Measurements from ENCODE around the gene PRKCQ.
"Not testable (repeated sequence)": the region's sequence is repeated elsewhere in the genome, so short reads cannot be mapped to it uniquely, and the experiment has no call there.

Gene PRKCQ

DNA sequence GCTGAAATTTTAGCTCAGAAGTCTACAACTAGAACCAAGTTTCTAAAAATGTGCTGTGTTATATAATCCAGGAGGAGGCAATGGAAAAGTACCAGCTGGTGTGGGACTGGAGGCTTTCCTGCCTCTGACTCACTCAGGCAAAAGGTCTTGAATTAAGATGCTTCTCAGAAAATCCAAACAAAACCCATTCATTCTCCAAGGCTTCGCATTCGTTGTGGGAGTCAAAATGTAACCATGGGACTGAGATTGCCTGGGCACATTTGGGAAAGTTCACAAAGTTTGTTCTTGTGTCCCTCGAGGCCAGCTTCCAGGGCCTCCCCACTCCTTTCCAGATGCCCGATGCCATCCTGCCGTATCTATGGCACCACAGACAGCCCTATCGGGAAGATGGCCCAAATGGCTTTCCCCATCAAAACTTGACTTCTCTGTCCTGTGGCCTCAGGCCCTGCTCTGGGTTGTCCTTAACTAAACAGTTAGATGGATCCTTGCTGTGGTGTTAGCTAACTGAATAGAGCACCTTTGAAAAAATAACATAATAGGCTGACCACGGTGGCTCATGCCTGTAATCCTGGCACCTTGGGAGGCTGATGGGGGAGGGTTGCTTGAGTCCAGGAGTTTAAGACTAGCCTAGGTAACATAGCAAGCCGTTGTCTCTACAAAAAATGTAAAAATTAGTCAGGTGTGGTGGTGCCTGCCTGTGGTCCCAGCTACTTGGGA lies 196.8 kb downstream of the PRKCQ start:
- DNase-seq (ENCODE audit: low read depth) = peak; percentile 10

- DNase-seq (ENCODE audit: low read depth) = peak; percentile 50
Measured at GRCh38 chr10:6382081-6382480, 198.0 kb downstream of the PRKCQ start.

DNA sequence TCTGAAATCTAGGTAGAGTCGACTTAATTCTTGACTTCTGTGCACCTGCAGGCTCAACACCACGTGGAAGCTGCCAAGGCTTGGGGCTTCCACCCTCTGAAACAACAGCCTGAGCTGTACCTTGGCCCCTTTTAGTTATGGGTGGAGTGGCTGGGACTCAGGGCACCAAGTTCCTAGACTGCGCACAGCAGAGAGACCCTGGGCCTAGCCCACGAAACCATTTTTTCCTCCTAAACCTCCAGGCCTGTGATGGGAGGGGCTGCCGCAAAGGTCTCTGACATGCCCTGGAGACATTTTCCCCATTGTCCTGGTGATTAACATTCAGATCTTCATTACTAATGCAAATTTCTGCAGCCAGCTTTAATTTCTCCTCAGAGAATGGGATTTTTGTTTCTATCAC lies 199.6 kb downstream of the PRKCQ start:
- DNase-seq (ENCODE audit: low read depth) = not testable (repeated sequence)

DNA sequence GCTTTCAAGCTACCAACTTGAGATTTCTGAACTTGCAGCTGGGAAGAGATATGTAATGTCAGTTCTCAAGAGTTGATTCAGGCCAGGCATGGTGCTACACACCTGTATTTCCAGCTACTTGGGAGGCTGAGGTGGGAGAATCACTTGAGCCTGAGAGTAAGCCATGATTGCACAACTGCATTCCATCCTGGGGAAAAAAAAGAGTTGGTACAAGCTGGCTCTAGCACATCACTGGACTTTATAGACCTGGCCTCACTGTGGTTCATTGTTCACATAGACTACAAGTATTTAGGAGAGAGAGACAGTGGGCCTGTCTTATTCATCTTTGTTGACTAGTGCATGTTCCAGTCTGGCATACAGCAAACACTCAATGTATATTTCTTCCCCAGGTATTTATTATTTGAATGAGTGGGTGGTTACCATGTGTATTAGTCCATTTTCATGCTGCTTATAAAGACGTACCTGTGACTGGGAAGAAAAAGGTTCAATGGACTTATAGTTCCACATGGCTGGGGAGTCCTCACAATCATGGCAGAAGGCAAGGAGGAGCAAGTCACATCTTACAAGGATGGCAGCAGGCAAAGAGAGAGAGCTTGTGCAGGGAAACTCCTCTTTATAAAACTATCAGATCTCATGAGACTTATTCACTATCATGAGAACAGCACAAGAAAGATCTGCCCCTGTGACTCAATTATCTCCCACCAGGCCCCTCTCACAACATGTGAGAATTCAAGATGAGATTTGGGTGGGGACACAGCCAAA lies 200.9 kb downstream of the PRKCQ start:
- DNase-seq (ENCODE audit: low read depth) = no peak

All from fibroblast of gingiva (primary cell).